Lower leg skin (tissue), 3 donors: ENCODE results near the gene TRMT13.

ENCODE experiments used
- CTCF ChIP-seq, 3 donors: fragments of 450-650 bp; IDR thresholded peaks; one replicate each; pipeline ENCODE4 v1.5.1; 2016; ENCODE audit warnings: antibody characterized with exemption in 3 of 3, mild to moderate bottlenecking in 3 of 3, moderate library complexity in 2 of 3
- POLR2A ChIP-seq, 2 donors: fragments of 450-650 bp; IDR thresholded peaks; one replicate each; pipeline ENCODE4 v1.6.1; 2016 to 2017; ENCODE audit warnings: antibody characterized with exemption in 2 of 2, mild to moderate bottlenecking in 1 of 2, moderate library complexity in 1 of 2

- TF ChIP-seq CTCF (IDR thresholded peaks at IDR 0.05), result no peak
- no peak for TF ChIP-seq POLR2A (IDR thresholded peaks at IDR 0.05)
Measured at GRCh38 chr1:100130552-100131077, 2.3 kb upstream of the TRMT13 start.
